GM23338 (cell line): Measurements from ENCODE around the gene ST8SIA2. TPM values are rescaled to one million over a fixed set of nuclear protein-coding genes. Genes with fewer than 3 reads are reported as not detected.

Source experiments
- ATAC-seq: fragments of 200-7000 bp; cut with Tn5 transposase; 3 replicates; pipeline ENCODE4 v1.9.1; 2020
- DNase-seq: peaks from one replicate; pipeline ENCODE4 v3.0.0-alpha.2; 2015; ENCODE audit warnings: low spot score
- H2AFZ ChIP-seq: fragments of 200-600 bp; sonication (generic); 2 replicates; pipeline ENCODE4 v1.8.0; 2016; ENCODE audit warnings: antibody characterized with exemption, mild to moderate bottlenecking, moderate library complexity
- H3F3A ChIP-seq: fragments of 200-600 bp; sonication (generic); replicated peaks from 2 replicates; pipeline ENCODE4 v1.8.0; 2017; ENCODE audit warnings: antibody characterized with exemption, mixed run types, low read depth
- H3K27ac ChIP-seq: fragments of 200-600 bp; sonication (generic); 2 replicates; pipeline ENCODE4 v1.6.1; 2016; ENCODE audit warnings: low read depth
- H3K27me3 ChIP-seq: fragments of 200-600 bp; sonication (generic); 2 replicates; pipeline ENCODE4 v1.8.0; 2016; ENCODE audit warnings: mild to moderate bottlenecking, mixed run types, moderate library complexity; ENCODE audit not compliant: insufficient read depth
- H3K36me3 ChIP-seq: fragments of 200-600 bp; sonication (generic); 2 replicates; pipeline ENCODE4 v1.8.0; 2016; ENCODE audit warnings: mild to moderate bottlenecking; ENCODE audit not compliant: insufficient read depth
- H3K4me1 ChIP-seq: fragments of 200-600 bp; sonication (generic); 2 replicates; pipeline ENCODE4 v1.8.0; 2016; ENCODE audit warnings: mild to moderate bottlenecking, moderate library complexity; ENCODE audit not compliant: insufficient read depth
- H3K4me2 ChIP-seq: fragments of 200-600 bp; sonication (generic); 2 replicates; pipeline ENCODE4 v1.7.1; 2017; ENCODE audit warnings: mixed run types
- H3K4me3 ChIP-seq: fragments of 200-600 bp; sonication (generic); 2 replicates; pipeline ENCODE4 v1.6.1; 2016; ENCODE audit warnings: mixed run types
- H3K79me2 ChIP-seq: fragments of 200-600 bp; sonication (generic); replicated peaks from 2 replicates; pipeline ENCODE4 v1.8.0; 2017; ENCODE audit warnings: mild to moderate bottlenecking; ENCODE audit not compliant: insufficient read depth
- H3K9me2 ChIP-seq: fragments of 200-600 bp; sonication (generic); 2 replicates; pipeline ENCODE4 v1.8.0; 2017; ENCODE audit not compliant: insufficient read depth
- H4K20me1 ChIP-seq: fragments of 200-600 bp; sonication (generic); replicated peaks from 2 replicates; pipeline ENCODE4 v1.8.0; 2017; ENCODE audit warnings: mild to moderate bottlenecking; ENCODE audit not compliant: insufficient read depth
- H3K27ac Mint-ChIP-seq: 2 replicates; pipeline ENCODE4 v1.8.0; 2020; ENCODE audit warnings: inconsistent platforms, mild to moderate bottlenecking, moderate library complexity, mixed read lengths
- H3K27me3 Mint-ChIP-seq: 3 replicates; pipeline ENCODE4 v1.8.0; 2022; ENCODE audit warnings: low read depth, mild to moderate bottlenecking, moderate library complexity, mixed read lengths, inconsistent platforms; ENCODE audit not compliant: insufficient read depth, poor library complexity
- H3K36me3 Mint-ChIP-seq: 3 replicates; pipeline ENCODE4 v1.8.0; 2021; ENCODE audit warnings: low read depth, mild to moderate bottlenecking, inconsistent platforms, moderate library complexity, mixed read lengths
- H3K4me1 Mint-ChIP-seq: 3 replicates; pipeline ENCODE4 v1.8.0; 2020; ENCODE audit warnings: mild to moderate bottlenecking, inconsistent platforms, mixed read lengths
- H3K4me3 Mint-ChIP-seq: 3 replicates; pipeline ENCODE4 v1.8.0; 2021; ENCODE audit warnings: moderate library complexity, mild to moderate bottlenecking, inconsistent platforms, mixed read lengths
- H3K9me3 Mint-ChIP-seq: 3 replicates; pipeline ENCODE4 v1.8.0; 2020; ENCODE audit warnings: moderate library complexity, mild to moderate bottlenecking, inconsistent platforms, mixed read lengths
- CREB1 ChIP-seq: fragments of 250-450 bp; sonication (Bioruptor Pico); IDR thresholded peaks from 2 replicates; pipeline ENCODE4 v1.5.0; 2020; ENCODE audit warnings: low read depth, mild to moderate bottlenecking, moderate library complexity
- CTCF ChIP-seq, 2 experiments: fragments of 200-600 bp in 1 of 2; sonication (generic) in 1 of 2; conservative IDR thresholded peaks; 2 replicates each; pipeline versions ENCODE4 v1.5.1 to v1.6.1; 2016 to 2017; ENCODE audit warnings: antibody characterized with exemption in 2 of 2, low read depth in 2 of 2, mild to moderate bottlenecking in 2 of 2, moderate library complexity in 1 of 2
- EZH2 ChIP-seq: fragments of 200-600 bp; sonication (generic); IDR thresholded peaks from one replicate; pipeline ENCODE4 v1.8.0; 2017; ENCODE audit warnings: antibody characterized with exemption, mild to moderate bottlenecking, low read depth; ENCODE audit not compliant: unreplicated experiment
- EZH2phosphoT487 ChIP-seq: fragments of 200-600 bp; sonication (generic); IDR thresholded peaks from one replicate; pipeline ENCODE4 v1.8.1; 2018; ENCODE audit warnings: antibody characterized with exemption; ENCODE audit not compliant: unreplicated experiment
- JUNB ChIP-seq: IDR thresholded peaks from one replicate; pipeline ENCODE4 v1.6.1; 2016; ENCODE audit warnings: antibody characterized with exemption; ENCODE audit not compliant: unreplicated experiment
- NANOG ChIP-seq: IDR thresholded peaks from 2 replicates; pipeline ENCODE4 v1.6.1; 2016; ENCODE audit warnings: antibody characterized with exemption, borderline replicate concordance
- POLR2AphosphoS5 ChIP-seq: IDR thresholded peaks from 2 replicates; pipeline ENCODE4 v1.6.1; 2016; ENCODE audit warnings: antibody characterized with exemption, low read depth
- STAT1 ChIP-seq: IDR thresholded peaks from one replicate; pipeline ENCODE4 v1.6.1; 2016; ENCODE audit warnings: antibody characterized with exemption; ENCODE audit not compliant: unreplicated experiment
- ZNF114 ChIP-seq: fragments of 250-450 bp; sonication (Bioruptor Pico); IDR thresholded peaks from 2 replicates; pipeline ENCODE4 v1.5.0; 2020; ENCODE audit warnings: mild to moderate bottlenecking, moderate library complexity
- ZNF331 ChIP-seq: fragments of 250-450 bp; sonication (Bioruptor Pico); IDR thresholded peaks from 2 replicates; pipeline ENCODE4 v1.5.0; 2020; ENCODE audit warnings: low read depth, mild to moderate bottlenecking, moderate library complexity
- ZNF462 ChIP-seq: fragments of 250-450 bp; sonication (Bioruptor Pico); IDR thresholded peaks from 2 replicates; pipeline ENCODE4 v1.5.0; 2020; ENCODE audit warnings: mild to moderate bottlenecking, moderate library complexity
- polyA plus RNA-seq: library from polyadenylated mRNA; unstranded; fragments of >200 nt; fragmentation: Nextera tagmentation; extraction: Ambion mirVana; gene quantifications from 2 replicates; pipeline ENCODE4 v1.2.1, GENCODE V29; 2016
- total RNA-seq: library from RNA; depleted of rRNA; stranded (reverse); fragments of >200 nt; shearing (Covaris generic); gene quantifications from 2 replicates; pipeline ENCODE4 v1.2.3, GENCODE V29; 2014
- TF ChIP-seq, protein P1 (sequence below): IDR thresholded peaks from one replicate; pipeline ENCODE4 v1.6.1; 2018; ENCODE audit warnings: antibody characterized with exemption; ENCODE audit not compliant: unreplicated experiment
- TF ChIP-seq, protein P2 (sequence below): IDR thresholded peaks from 2 replicates; pipeline ENCODE4 v1.6.1; 2016; ENCODE audit warnings: antibody characterized with exemption

Gene ST8SIA2
- total and polyA plus RNA-seq, 2 experiments from 2014 or later: 0.66 to 1.2 TPM

GRCh38 chr15:92407916-92408315 is 14.2 kb downstream of the ST8SIA2 start:
- no peaks in the 10 kb centered on the region for H3K9me3 Mint-ChIP-seq
- peaks cover 7% of the 10 kb centered on the region; the same call in 1 of the 3 replicates for H3K4me1 Mint-ChIP-seq
- H4K20me1 ChIP-seq: no peaks in the 10 kb centered on the region
- no peak for DNase-seq
- no peak overlapping the region for H3K27ac ChIP-seq
- H3F3A ChIP-seq: no peaks in the 10 kb centered on the region
- no peak overlapping the region for H3K4me3 Mint-ChIP-seq
- no peaks in the 10 kb centered on the region for H3K36me3 Mint-ChIP-seq
- TF ChIP-seq ZNF462 (CRISPR knock-in tag): no peak
- TF ChIP-seq EZH2: no peak
- TF ChIP-seq JUNB: no peak
- TF ChIP-seq ZNF331 (CRISPR knock-in tag): no peak
- TF ChIP-seq, protein P1, sequence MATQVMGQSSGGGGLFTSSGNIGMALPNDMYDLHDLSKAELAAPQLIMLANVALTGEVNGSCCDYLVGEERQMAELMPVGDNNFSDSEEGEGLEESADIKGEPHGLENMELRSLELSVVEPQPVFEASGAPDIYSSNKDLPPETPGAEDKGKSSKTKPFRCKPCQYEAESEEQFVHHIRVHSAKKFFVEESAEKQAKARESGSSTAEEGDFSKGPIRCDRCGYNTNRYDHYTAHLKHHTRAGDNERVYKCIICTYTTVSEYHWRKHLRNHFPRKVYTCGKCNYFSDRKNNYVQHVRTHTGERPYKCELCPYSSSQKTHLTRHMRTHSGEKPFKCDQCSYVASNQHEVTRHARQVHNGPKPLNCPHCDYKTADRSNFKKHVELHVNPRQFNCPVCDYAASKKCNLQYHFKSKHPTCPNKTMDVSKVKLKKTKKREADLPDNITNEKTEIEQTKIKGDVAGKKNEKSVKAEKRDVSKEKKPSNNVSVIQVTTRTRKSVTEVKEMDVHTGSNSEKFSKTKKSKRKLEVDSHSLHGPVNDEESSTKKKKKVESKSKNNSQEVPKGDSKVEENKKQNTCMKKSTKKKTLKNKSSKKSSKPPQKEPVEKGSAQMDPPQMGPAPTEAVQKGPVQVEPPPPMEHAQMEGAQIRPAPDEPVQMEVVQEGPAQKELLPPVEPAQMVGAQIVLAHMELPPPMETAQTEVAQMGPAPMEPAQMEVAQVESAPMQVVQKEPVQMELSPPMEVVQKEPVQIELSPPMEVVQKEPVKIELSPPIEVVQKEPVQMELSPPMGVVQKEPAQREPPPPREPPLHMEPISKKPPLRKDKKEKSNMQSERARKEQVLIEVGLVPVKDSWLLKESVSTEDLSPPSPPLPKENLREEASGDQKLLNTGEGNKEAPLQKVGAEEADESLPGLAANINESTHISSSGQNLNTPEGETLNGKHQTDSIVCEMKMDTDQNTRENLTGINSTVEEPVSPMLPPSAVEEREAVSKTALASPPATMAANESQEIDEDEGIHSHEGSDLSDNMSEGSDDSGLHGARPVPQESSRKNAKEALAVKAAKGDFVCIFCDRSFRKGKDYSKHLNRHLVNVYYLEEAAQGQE: no peak
- TF ChIP-seq, protein P2, sequence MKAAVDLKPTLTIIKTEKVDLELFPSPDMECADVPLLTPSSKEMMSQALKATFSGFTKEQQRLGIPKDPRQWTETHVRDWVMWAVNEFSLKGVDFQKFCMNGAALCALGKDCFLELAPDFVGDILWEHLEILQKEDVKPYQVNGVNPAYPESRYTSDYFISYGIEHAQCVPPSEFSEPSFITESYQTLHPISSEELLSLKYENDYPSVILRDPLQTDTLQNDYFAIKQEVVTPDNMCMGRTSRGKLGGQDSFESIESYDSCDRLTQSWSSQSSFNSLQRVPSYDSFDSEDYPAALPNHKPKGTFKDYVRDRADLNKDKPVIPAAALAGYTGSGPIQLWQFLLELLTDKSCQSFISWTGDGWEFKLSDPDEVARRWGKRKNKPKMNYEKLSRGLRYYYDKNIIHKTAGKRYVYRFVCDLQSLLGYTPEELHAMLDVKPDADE: no peak
- TF ChIP-seq CREB1 (CRISPR knock-in tag): no peak
- no peak for TF ChIP-seq STAT1
- no peak for TF ChIP-seq CTCF (conservative IDR thresholded peaks at IDR 0.05; ENCODE audit: low read depth in 2 of 2)
- TF ChIP-seq POLR2AphosphoS5: no peak
- TF ChIP-seq NANOG: no peak
- TF ChIP-seq ZNF114 (CRISPR knock-in tag): no peak
- TF ChIP-seq EZH2phosphoT487: no peak
- no peaks in the 10 kb centered on the region for H3K36me3 ChIP-seq
- H3K27me3 ChIP-seq: no peaks in the 10 kb centered on the region
- peaks cover 4% of the 10 kb centered on the region for H3K27me3 Mint-ChIP-seq
- H3K4me2 ChIP-seq: no peak overlapping the region
- no peak overlapping the region for H3K4me3 ChIP-seq
- H3K4me1 ChIP-seq: no peaks in the 10 kb centered on the region; the same call in 1 of the 2 replicates
- no peak overlapping the region for H2AFZ ChIP-seq
- H3K27ac Mint-ChIP-seq: no peak overlapping the region
- no peaks in the 10 kb centered on the region for H3K79me2 ChIP-seq
- ATAC-seq: no peak
- H3K9me2 ChIP-seq: no peaks in the 10 kb centered on the region
